Dedifferentiated amniotic fluid mesenchymal stem cell (primary cell): ENCODE measurements around the gene TAAR9.

ENCODE experiments used
- DNase-seq: peaks from one replicate; pipeline ENCODE4 v3.0.0-alpha.2; 2016; ENCODE audit errors: extremely low spot score

Gene TAAR9, protein sequence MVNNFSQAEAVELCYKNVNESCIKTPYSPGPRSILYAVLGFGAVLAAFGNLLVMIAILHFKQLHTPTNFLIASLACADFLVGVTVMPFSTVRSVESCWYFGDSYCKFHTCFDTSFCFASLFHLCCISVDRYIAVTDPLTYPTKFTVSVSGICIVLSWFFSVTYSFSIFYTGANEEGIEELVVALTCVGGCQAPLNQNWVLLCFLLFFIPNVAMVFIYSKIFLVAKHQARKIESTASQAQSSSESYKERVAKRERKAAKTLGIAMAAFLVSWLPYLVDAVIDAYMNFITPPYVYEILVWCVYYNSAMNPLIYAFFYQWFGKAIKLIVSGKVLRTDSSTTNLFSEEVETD

DNA sequence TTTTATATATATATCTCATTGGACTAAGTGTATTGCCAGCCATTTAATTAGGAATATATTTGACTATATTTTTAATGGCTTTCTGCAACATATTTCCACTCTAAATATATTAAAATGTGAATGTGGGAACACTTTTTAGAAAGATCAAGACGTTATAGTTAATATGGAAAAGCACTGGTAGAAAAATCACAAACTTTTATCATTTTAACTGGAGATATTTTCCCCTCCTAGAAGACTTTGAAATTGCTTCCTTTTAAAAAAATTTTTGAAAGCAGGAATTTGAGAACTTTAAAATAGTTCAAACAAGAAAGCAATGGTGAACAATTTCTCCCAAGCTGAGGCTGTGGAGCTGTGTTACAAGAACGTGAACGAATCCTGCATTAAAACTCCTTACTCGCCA is at the start of gene TAAR9:
Gene TAAR9 (plus strand): TSS at position 301 of the 400 bp plus-strand sequence. CDS start 13 bp downstream, at position 314.
- no peak for DNase-seq

DNA sequence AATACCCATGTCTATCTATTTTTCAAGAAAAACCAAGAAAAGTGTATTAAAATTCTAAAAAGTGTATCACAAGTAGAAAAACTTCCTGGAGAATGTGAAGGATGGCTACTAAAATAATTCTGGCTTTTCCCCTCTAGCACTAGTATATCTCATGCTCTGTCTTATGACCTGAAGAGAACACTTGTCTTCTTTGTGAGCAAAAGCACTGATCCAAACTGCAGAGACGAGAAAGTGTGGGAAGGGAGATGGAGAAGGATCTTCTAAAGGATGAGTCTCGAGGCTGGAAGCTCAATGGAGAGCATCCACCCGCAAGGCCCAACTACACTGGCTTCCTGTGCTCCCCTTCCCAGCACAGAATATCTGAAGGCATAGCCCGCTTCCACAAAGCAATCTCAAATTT is 48.7 kb upstream of the TAAR9 start:
- DNase-seq = no peak

DNA sequence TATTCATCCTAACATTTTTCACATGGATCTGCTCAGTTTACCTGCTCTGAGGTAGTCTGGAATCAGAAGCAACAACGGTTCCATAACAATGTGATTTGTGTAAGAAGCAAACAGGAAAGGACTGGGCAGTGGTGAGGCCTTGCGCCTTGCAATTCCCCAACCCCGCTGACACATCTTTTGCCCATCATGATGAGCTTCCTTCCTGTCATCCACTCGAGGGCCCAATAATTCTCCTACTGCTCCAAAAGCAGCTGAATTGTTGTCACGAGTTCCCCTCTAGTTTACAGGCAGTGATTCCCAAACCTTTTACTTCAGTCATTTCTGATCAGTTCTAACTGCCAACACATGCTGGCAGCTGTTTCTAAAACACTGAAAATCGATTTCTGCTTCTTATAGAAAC is 48.1 kb upstream of the TAAR9 start:
- no peak for DNase-seq

DNA sequence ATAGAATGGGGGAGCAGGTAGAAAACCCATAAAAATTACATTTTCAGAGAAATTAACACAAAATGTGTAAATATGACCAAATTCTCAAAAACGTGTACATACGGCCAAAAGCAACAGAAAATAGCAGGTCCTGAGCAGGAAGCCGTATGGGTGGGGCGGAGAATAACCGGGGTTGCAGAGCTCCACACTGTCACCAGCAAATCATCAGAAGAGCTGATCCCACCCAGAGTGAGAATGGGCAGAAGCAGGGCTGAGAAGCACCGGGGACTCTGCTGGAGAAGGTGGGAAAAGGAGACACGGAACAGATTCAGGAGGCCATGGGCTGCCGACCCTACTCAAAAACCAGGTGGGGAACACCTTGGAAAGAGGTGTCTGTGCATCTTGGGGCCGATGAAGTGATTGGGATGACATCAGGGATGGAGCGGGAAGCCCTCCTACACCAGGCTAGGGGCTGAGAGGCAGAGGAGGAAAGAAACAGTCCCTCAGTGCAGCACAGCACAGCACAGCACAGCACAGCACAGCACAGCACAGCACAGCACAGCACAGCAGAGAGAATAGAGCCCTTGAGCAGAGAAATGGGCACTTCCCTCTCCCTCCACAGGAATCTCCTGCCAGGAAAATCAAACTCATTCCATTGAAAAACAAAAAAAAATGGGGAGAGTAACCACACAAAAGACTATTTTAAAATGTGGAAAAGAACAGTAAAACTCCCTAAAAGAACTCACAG is 47.4 kb upstream of the TAAR9 start:
- DNase-seq = no peak

DNA sequence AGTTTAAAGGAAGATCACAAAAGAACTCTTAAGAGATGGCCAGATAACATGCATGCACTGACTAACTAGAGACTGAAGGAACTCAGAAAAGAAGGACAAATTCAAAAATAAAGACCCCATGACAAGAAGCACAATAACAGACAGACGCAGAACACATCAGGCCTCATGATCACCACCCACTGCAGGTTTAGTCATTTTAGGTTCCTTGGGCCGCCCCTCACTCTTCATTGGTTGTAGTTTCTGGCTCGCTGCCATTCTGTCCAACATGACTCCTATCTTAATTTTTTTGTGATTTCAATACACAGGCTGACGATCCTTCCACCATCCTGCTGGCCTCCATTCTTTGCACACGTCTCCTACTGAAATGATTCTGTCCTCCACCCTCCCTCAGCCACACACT is 46.8 kb upstream of the TAAR9 start:
- peak; percentile 20 for DNase-seq

DNA sequence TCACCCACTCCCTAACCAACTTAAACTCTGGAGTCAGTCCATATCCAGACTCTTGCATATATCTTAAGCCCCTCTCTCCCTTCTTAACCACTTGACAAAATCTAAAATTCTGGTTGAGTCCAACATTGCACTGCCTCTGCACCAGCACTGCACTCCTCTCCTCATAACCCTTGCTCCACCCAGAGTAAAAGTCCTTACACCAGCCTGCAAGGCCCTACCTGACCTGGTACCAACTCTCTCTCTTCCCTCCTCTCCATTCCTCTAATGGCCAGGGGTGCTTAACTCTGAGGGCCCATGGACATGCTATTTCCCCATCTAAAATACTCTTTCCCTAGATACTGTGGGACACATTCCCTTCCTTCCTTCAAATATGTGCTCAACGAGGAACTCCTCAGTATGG is 46.2 kb upstream of the TAAR9 start:
- no peak for DNase-seq

DNA sequence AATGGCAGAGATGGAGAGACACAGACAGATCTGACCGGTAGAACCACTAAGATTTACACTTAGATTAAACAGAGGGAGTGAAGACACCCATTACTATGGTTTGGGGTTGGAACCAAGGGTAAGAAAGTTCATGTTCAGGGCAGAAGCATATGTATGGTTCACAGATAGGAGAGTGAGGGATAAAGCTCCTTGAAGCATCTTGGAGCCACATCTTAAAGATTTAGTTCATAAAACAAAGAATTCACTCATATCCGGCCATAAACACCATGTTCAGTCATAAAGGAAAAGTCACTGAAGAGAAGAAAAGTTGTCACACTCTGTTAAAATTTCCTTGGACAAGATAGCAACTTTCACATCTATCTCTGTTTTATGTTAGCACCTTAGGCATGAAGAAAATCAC is 43.1 kb upstream of the TAAR9 start:
- DNase-seq = no peak

DNA sequence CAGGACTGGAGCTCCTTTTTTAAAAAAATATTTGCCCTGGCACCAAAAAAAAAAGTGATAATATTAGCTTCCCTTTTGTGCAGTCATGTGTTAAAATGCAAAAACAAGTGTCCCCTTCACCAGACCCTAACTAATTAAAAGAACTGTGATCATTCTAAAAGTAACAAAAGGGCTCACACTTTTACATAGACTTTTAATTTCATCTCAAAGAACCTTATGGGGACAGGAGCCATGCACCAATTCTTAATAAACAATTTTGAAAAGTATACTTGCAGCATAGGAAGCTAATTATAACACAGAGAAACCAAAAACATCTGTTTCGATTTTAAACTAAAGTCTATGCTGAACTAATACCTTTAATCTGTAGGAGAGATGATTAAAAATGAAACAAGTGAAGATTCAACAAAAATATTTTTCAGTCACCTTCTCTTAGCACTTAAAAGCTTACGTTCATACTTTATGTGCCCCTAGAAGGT is 42.4 kb upstream of the TAAR9 start:
- no peak for DNase-seq

DNA sequence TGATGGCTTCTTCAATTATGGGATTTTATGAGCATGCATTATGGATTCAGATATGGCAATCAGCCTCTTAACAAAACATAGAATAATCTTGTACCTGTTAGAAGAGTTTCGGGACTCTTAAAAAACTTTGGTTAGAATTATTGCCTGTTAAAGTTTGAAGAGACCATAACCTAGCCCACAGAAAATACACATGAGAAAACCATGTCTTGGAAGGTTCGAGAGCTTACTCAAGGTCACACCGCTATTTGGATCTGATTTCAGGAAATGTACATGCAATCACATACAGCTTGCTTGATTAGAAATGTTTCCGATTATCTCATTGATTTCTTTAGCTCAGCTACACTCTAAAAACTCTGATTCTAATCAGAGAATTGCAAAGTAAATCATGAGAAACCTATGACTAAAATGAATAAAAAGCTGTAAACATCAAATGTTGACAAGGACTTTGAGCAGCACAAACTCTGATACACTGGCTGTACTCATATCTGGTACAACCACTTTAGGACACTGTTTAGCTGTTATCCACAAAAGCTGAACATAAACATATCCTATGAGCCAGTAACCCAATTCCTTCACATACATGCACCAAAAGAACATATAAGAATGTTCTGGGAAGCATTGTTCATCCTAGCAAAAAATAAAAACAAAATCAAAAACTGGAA is 41.4 kb upstream of the TAAR9 start:
- DNase-seq = no peak

DNA sequence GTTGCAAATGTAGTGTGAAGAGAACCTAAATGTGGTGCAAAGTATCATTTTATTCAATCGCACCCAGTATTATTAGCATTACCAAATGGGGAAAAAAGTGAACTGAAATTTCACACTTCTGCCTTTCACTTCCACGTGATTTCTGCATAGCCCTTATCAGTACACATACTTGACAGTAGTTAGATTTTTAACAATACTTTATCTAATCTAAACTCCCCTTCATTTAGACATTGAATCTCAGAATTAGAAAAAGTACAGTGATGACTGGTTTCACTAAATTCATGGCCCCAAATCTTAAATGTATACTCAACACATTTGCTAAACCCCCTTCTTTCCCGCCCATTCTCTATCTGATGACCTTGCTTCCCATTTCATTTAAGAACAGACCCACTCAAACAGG is 39.4 kb upstream of the TAAR9 start:
- DNase-seq = no peak

DNA sequence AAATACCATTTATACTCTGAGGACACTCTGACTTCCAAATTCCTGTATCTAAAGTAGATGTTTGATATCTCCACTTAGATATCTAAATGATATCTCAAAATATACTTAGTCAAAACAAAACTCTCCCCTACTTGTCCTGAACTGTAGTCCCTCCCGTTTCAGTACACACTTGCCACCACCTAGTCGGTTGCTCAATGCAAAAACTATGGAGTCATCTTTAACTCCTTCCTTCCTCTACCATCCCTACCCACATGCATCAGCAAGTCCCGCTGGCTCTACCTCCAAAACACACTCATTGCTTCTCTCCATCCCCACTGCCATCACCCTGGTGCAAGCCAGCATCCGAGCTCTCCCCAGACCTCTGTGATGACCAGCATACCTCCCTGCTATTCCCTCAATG is 38.3 kb upstream of the TAAR9 start:
- no peak for DNase-seq

DNA sequence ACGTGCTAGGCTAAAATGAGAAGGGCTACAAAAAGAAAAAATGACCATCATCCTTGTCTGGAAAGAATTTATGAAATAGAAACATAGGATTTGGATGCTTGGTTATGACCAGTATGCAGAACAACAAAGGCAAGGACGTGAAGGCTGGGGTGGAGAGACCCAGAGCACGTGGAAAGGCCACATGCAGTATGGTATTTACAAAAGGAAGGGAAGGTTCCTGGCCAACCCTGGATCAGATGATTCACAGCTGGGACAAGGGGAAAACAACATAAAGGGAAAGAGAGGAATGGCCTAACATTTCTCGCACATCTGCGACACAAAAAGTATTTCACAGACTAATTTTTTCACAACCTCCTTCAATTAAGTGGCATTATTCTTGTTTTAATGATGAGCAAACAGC is 33.3 kb upstream of the TAAR9 start:
- DNase-seq = no peak

DNA sequence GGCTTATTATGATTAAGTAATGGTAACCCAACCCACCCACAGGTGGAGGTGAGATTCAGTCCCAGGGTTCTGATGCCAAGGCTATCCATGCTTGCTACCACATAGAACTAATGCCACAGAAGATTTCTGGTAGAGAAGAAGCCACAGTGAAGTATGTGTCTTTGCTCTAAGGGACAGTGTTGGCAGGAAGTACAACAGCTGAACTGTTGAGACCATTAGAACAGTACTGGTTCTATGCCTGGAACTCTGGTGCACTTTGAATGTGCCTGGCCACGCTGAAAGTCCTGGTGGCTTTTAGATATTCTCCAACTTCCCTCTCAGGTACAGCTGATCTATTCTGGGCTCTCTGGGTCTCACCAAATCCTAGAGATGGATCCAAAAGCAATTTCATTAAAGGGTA is 32.9 kb upstream of the TAAR9 start:
- DNase-seq = no peak

DNA sequence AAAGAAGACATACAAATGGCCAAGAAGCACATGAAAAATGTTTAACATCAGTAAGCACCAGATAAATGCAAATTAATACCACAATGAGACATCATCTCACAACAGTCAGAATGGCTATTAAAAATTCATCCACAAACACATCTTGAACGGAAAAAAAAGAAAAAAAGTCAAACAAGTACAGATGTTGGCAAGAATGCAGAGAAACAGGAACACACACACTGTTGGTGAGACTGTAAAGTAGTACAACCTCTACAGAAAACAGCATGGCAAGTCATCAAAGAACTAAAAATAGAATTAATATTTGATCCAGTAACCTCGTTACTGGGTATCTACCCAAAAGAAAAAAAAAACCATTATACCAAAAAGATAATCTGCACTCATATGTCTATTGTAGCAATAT is 31.6 kb upstream of the TAAR9 start:
- no peak for DNase-seq

DNA sequence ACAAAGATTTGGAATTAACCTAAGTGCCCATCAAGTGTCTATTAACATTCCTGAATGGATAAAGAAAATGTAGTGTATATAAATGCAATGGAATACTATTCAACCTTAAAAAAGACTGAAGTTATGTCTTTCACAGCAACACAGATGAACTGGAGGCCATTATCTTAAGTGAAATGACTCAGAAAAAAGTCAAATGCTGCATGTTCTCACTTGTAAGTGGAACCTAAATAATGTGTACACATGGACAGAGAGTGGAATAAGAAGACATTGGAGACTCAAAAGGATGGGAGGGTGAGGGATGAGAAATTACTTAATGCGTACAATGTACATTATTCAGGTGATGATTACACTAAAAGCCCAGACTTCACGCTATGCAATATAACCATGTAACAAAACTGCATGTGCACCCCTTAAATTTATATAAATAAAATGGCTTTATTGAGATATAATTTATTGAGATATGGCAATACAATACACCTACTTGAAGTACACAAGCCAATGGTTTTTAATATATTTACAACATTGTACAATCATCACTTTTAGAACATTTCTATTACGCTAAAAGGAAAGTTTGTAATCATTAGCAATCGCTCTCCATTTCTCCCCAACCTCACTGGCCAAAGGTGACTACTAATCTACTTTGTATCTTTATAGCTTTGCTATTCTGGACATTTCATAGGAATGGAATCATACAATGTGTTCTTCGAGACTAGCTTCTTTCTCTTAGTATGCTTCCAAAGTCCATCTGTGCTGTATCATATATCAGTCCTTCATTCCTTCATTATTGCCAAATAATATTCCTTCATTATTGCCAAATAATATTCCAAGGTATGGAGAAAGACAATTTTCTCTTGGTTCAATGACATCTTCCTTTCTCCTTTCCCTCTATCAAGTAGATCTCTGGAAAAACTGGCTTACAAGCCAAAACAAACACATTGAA is 30.9 kb upstream of the TAAR9 start:
- no peak for DNase-seq

DNA sequence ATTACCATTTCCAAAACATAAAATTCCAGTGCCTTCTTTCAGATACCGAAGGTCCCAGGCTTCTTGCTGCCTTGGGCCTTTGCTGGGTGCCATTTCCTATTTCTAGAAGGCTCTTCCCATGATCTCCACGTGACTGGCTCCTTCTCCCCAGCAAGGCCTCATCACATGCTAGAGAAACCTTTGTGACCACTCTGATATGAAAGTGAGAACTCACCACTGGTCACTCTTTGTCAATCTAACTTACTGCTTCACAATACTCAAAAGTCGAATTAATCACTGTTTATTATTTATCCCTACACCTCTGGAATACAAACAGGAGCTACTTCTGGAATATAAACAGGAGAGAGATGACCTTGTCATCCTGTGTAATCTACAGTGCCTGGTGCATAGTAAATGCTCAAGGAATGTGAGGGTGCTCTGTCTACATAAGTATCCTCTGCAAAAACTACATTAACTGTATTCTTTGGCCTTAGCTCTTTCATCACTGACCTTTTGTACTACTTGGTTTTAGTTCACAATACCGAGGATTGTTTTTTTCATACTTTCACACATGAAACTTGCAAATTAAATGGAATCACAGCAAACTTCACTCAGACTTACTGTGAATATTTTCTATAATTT is 26.8 kb upstream of the TAAR9 start:
- no peak for DNase-seq

DNA sequence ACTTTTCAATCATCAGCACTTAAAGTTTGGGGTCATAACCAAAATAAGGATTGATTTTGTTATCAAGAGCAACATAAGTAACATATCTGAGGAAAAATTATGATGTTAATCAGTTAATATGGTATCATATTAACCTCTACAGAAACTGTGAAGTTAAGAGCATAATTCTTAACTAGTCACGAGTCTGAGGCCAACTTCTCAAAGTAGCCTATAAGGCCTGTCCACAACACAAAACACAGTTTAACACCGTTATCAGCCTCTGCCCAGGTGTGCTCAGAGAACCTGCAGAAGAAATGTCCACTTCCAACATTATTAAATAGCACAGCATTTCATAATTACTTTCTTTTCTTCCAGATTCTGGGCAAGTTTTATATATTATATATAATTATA is 26.3 kb upstream of the TAAR9 start:
- no peak for DNase-seq

DNA sequence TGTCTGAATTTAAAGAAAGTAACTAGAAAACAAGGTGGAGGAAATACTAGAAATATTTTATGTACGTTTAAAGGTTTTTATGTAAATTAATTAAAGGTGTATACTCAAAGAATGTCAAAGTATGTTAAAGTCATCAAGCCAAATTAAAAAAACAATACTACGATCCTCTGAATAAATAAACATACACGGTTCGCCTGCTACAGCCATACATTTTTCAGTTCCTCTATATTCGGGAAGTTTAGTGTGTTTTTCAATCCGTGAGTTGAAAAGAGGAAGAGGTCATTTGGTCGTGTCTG is 25.8 kb upstream of the TAAR9 start:
- no peak for DNase-seq

DNA sequence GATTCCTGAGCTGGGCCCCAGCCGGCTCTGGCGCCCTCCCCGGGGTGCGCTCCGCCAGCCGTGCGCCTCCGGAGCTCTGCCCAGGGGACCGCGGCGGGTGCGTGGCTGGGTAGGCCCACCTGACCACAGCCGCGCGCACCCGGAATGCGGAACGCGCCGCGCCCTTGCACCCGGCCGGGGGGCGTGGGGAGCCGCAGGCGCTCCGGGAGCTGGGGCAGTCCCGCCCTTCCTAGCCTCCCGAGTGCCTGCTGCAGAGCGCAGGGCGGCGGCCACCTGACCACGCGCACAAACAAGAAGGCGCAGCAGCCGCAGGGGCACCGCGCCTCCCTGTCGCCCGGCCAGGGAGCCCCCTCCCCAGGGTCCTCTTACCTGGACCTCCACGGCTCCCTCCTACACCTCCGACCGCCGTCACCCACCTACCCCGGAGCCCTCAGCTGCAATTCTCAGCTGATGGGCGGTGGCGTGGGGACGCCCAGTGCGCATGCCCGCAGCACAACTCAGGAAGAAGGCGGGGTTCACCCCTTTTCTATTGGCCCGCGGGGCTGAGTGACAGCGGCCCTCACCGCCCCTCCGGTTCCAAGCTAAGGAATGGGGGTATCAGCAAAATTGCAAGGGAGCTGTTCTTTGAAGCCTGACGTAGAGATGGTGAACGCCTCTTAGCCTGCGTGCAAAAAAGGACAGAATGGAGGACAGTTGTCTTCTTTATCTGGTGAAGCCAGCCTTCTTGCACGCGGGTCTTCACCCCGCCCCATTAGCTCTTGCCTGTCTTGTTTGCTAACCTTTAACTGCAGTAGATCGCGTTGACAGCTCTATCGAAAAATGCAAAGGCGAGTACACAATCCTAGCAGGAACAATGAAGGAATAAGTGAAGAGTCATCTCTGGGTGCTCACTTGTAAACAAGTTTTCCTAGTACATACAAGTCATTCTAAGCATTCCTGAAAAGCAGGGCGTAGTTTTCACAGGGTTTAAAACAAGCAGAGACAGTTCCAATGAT is 25.1 kb upstream of the TAAR9 start, which contains the start of gene STX7:
Gene STX7 (minus strand): TSS at position 479 of the 995 bp plus-strand sequence. CDS start 9,586 bp downstream, outside the sequence.
- peak; percentile 87 for DNase-seq
